Caco-2 (cell line): Measurements from ENCODE around the gene BAIAP2L2. TPM values are rescaled to one million over a fixed set of nuclear protein-coding genes. Genes with fewer than 3 reads are reported as not detected.

Source experiments
- BruUV-seq: library from RNA; stranded (reverse); fragments of 400-500 nt; replicated peaks from 2 replicates; lab custom pipeline; 2021; lab: Mats Ljungman, UMichigan
- CTCF ChIA-PET: fragments of 300-600 bp; sonication (Branson Sonifier 250); formaldehyde crosslinking; loops from one replicate; lab custom pipeline; 2022; ENCODE audit warnings: antibody characterized with exemption; lab: Charles Lee
- POLR2A ChIA-PET: fragments of 300-600 bp; sonication (Branson Sonifier 250); formaldehyde crosslinking; loops from one replicate; lab custom pipeline; 2022; ENCODE audit warnings: antibody characterized with exemption; lab: Charles Lee
- DNase-seq, 2 experiments: peaks; one replicate each; pipeline versions ENCODE4 v3.0.0 to v3.0.0-alpha.2; 2020 to 2022
- H3K27me3 ChIP-seq: replicated peaks from 2 replicates; pipeline ENCODE4 v1.6.0; 2011; ENCODE audit warnings: low read length; ENCODE audit not compliant: control insufficient read depth, insufficient read depth
- H3K36me3 ChIP-seq: 2 replicates; pipeline ENCODE4 v1.5.1; 2011; ENCODE audit warnings: low read length; ENCODE audit not compliant: control insufficient read depth, insufficient read depth
- H3K4me1 ChIP-seq: fragments of 250-450 bp; sonication (Bioruptor Pico); 2 replicates; pipeline ENCODE4 v1.5.1; 2020; ENCODE audit warnings: mild to moderate bottlenecking
- H3K4me3 ChIP-seq: 2 replicates; pipeline ENCODE4 v1.5.1; 2011; ENCODE audit warnings: low read depth, mild to moderate bottlenecking, control low read depth, low read length
- H3K9me3 ChIP-seq: fragments of 250-450 bp; sonication (Bioruptor Pico); 2 replicates; pipeline ENCODE4 v1.5.1; 2020; ENCODE audit warnings: mild to moderate bottlenecking, moderate library complexity
- H3K27ac Mint-ChIP-seq: one replicate; pipeline ENCODE4 v1.8.0; 2022; ENCODE audit warnings: mixed read lengths; ENCODE audit not compliant: unreplicated experiment
- H3K27me3 Mint-ChIP-seq: one replicate; pipeline ENCODE4 v1.8.0; 2022; ENCODE audit warnings: mixed read lengths; ENCODE audit not compliant: insufficient read depth, unreplicated experiment
- H3K36me3 Mint-ChIP-seq: one replicate; pipeline ENCODE4 v1.8.0; 2022; ENCODE audit warnings: mild to moderate bottlenecking, mixed read lengths; ENCODE audit not compliant: insufficient read depth, unreplicated experiment
- H3K4me1 Mint-ChIP-seq: one replicate; pipeline ENCODE4 v1.8.0; 2022; ENCODE audit warnings: low read depth, mixed read lengths; ENCODE audit not compliant: unreplicated experiment
- H3K4me3 Mint-ChIP-seq: one replicate; pipeline ENCODE4 v1.8.0; 2022; ENCODE audit warnings: mild to moderate bottlenecking, moderate library complexity, mixed read lengths; ENCODE audit not compliant: unreplicated experiment
- H3K9me3 Mint-ChIP-seq: one replicate; pipeline ENCODE4 v1.8.0; 2022; ENCODE audit warnings: mixed read lengths; ENCODE audit not compliant: unreplicated experiment
- intact Hi-C: fragments of 100-400 bp; cut with micrococcal nuclease; formaldehyde crosslinking; loops from one replicate; pipeline ENCODE4 v1.10.0; 2022; ENCODE audit not compliant: unreplicated experiment
- total RNA-seq: library from RNA; stranded (reverse); gene quantifications from 2 replicates; pipeline ENCODE4 v1.2.3, GENCODE V29; 2022
- TF ChIP-seq, protein P1 (sequence below), 2 experiments: fragments of 200-600 bp in 1 of 2; IDR thresholded peaks; 1 replicate in 1 of 2; 2 replicates in 1 of 2; pipeline versions ENCODE4 v1.5.1 to v1.8.0; 2011 to 2022; ENCODE audit warnings: antibody characterized with exemption in 1 of 2, control low read depth in 1 of 2, inconsistent platforms in 1 of 2, low read depth in 1 of 2, low read length in 1 of 2, mild to moderate bottlenecking in 1 of 2, moderate library complexity in 1 of 2; ENCODE audit not compliant: insufficient read depth in 1 of 2, severe bottlenecking in 1 of 2, unreplicated experiment in 1 of 2

Gene BAIAP2L2
- total RNA-seq, 1 experiment from 2014 or later = 4.4 TPM

- no peaks in the 10 kb centered on the region for H3K27me3 Mint-ChIP-seq
- H3K9me3 Mint-ChIP-seq = no peaks in the 10 kb centered on the region
- H3K4me1 ChIP-seq = no peaks in the 10 kb centered on the region
- POLR2A ChIA-PET = no interaction called here
- intact Hi-C loops = no loop called here
- H3K36me3 ChIP-seq = no peaks in the 10 kb centered on the region
- H3K9me3 ChIP-seq = no peaks in the 10 kb centered on the region
- no peak for DNase-seq
- no peak overlapping the region for H3K27ac Mint-ChIP-seq
- peaks cover 6% of the 10 kb centered on the region for H3K36me3 Mint-ChIP-seq
- no TSS peak for BruUV-seq
- no peak overlapping the region for H3K4me3 Mint-ChIP-seq
- H3K27me3 ChIP-seq = no peaks in the 10 kb centered on the region
- peaks cover 6% of the 10 kb centered on the region for H3K4me1 Mint-ChIP-seq
- TF ChIP-seq, protein P1, sequence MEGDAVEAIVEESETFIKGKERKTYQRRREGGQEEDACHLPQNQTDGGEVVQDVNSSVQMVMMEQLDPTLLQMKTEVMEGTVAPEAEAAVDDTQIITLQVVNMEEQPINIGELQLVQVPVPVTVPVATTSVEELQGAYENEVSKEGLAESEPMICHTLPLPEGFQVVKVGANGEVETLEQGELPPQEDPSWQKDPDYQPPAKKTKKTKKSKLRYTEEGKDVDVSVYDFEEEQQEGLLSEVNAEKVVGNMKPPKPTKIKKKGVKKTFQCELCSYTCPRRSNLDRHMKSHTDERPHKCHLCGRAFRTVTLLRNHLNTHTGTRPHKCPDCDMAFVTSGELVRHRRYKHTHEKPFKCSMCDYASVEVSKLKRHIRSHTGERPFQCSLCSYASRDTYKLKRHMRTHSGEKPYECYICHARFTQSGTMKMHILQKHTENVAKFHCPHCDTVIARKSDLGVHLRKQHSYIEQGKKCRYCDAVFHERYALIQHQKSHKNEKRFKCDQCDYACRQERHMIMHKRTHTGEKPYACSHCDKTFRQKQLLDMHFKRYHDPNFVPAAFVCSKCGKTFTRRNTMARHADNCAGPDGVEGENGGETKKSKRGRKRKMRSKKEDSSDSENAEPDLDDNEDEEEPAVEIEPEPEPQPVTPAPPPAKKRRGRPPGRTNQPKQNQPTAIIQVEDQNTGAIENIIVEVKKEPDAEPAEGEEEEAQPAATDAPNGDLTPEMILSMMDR (IDR thresholded peaks at IDR 0.05; ENCODE audit: insufficient read depth in 1 of 2, low read depth in 1 of 2, low read length in 1 of 2, severe bottlenecking in 1 of 2, unreplicated experiment in 1 of 2) = no peak
- CTCF ChIA-PET = no interaction called here
- H3K4me3 ChIP-seq = no peak overlapping the region
Measured at GRCh38 chr22:38126928-38127668, 16.6 kb upstream of the BAIAP2L2 start.

GRCh38 chr22:38125751-38126201, 15.3 kb upstream of the BAIAP2L2 start:
- no peaks in the 10 kb centered on the region for H3K36me3 ChIP-seq
- no peak overlapping the region for H3K4me3 Mint-ChIP-seq
- H3K9me3 ChIP-seq = no peaks in the 10 kb centered on the region
- intact Hi-C loops = no loop called here
- H3K4me1 ChIP-seq = no peaks in the 10 kb centered on the region
- TF ChIP-seq, protein P1 (IDR thresholded peaks at IDR 0.05; ENCODE audit: insufficient read depth in 1 of 2, low read depth in 1 of 2, low read length in 1 of 2, severe bottlenecking in 1 of 2, unreplicated experiment in 1 of 2) = no peak
- no peaks in the 10 kb centered on the region for H3K9me3 Mint-ChIP-seq
- H3K27ac Mint-ChIP-seq = no peak overlapping the region
- CTCF ChIA-PET = no interaction called here
- POLR2A ChIA-PET = no interaction called here
- peaks cover 6% of the 10 kb centered on the region for H3K4me1 Mint-ChIP-seq
- H3K27me3 Mint-ChIP-seq = no peaks in the 10 kb centered on the region
- H3K4me3 ChIP-seq = no peak overlapping the region
- no peaks in the 10 kb centered on the region for H3K27me3 ChIP-seq
- DNase-seq = no peak
- no TSS peak for BruUV-seq
- peaks cover 6% of the 10 kb centered on the region for H3K36me3 Mint-ChIP-seq

GRCh38 chr22:38125038-38125610, 14.6 kb upstream of the BAIAP2L2 start:
- POLR2A ChIA-PET = no interaction called here
- Mint-ChIP-seq H3K27ac (no peak overlapping the region), H3K36me3 (peaks cover 6% of the 10 kb centered on the region), H3K9me3 (no peaks in the 10 kb centered on the region), H3K4me3 (no peak overlapping the region), H3K27me3 (no peaks in the 10 kb centered on the region), H3K4me1 (peaks cover 6% of the 10 kb centered on the region)
- Histone ChIP-seq H3K36me3 (no peaks in the 10 kb centered on the region), H3K9me3 (no peaks in the 10 kb centered on the region), H3K4me3 (no peak overlapping the region), H3K27me3 (no peaks in the 10 kb centered on the region), H3K4me1 (no peaks in the 10 kb centered on the region)
- no TSS peak for BruUV-seq
- TF ChIP-seq, protein P1 (IDR thresholded peaks at IDR 0.05; ENCODE audit: insufficient read depth in 1 of 2, low read depth in 1 of 2, low read length in 1 of 2, severe bottlenecking in 1 of 2, unreplicated experiment in 1 of 2) = no peak
- no peak for DNase-seq
- intact Hi-C loops = no loop called here
- CTCF ChIA-PET = no interaction called here
